NCI-H2081 (cell line): ENCODE data around the gene NT5DC4.
A peak's percentile ranks its signal among the peaks of the same experiment; 100 is the strongest.

Experiments used
- DNase-seq, 2 experiments: peaks; one replicate each; lab custom pipeline; 2025; lab: John Stamatoyannopoulos, UW

Gene NT5DC4

DNA sequence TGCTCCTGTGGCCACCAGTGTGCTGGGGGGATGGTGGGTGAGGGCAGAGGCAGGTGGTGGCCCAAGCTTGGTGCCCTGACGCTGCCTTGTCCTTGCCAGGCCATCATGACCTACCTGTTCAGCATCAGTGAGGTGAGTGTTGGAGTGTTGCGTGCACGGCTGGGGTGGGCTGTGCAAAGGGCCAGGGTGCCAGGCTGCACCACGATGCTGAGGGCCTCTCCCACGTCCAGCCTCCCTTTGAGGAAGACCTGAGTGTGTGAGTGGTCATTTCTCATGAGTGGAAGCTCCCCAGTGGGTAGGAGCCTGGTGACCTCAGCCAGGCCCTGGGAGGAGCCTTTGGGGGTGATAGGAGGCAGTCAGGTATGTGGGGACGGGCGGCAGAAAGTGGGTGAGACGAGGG lies 3.2 kb downstream of the NT5DC4 start:
- DNase-seq = no peak

DNA sequence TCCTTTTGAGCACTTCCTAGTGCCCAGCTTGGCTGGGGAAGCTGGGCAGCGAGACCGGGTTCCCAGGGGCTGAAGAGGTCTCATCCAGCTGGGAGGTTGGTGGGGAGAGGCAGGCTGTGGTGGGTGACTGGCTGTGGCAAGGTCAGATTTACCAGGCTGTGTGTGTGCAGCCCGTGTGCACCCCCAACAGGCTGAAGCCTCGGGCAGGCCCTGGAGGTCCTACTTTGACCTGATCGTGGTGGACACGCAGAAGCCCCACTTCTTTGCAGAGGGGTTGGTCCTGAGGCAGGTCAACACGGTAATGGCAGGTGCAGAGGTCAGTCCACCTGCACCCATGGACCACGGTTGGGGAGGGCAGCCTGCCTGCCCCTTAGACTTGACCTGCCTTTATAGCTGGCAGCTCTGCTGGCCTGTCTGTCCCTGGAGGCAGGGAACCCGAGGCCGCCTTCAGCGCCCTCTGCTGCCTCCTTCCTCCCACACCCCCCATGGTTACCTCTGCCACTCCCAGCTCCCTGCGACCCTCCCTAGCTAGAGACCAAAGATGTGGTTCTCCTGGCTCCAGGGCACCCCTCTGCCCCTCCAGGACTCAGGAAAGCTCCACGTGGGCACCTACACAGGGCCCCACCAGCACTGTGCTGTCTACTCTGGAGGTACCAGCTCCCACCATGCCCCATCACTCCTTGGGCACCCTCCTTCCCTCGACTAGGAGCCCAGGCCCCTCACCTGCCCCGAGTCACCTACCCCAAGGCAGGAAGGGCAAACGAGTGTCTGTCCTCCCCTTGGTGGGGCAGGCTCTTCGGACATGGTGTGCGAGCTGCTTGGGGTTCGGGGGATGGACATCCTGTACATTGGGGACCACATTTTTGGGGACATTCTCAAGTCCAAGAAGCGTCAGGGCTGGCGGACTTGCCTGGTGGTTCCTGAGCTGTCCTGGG lies 4.0 kb downstream of the NT5DC4 start:
- DNase-seq = no peak

DNA sequence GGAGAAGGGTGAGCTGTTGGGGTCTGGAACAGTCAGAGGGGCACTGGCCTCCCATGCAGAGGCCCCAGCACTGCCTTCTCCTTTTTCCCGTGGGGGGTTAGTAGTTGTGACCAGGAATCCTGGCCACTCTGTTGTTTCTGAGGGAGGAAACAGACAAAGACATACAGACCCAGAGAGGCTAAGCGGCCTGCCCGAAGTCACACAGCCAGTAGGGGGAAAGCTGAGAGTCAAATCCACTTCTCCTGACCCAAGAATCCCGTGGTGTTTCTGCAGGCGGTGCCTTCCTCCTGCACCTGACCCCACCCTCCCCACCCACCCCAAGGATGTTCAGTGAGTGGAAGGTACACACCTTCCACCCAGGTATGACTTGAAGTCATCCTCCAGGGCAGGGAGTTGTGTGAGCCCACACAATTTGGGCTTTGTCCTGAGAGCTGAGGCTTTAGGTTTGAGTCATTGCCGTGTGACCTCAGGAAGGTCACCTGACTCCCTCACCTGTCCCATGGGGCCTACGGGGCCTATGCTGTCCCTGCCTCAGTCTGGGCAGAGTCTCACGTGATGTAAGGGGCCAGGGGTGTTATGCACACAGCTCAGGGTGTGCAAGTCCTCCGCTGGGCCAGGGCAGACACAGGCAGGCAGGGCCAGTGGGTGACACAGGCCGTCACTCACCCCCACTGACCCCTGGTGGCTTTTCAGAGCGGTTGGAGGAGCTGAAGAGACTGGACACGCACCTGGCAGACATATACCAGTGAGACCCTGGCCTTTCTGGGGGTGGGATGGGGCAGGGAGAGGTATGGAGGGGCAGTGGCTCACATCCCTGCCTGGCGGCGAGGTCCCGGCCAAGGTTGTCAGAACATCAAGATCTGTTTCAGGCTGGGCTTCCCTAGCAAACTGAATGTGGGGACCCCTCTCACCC lies 5.0 kb downstream of the NT5DC4 start:
- DNase-seq = no peak

DNA sequence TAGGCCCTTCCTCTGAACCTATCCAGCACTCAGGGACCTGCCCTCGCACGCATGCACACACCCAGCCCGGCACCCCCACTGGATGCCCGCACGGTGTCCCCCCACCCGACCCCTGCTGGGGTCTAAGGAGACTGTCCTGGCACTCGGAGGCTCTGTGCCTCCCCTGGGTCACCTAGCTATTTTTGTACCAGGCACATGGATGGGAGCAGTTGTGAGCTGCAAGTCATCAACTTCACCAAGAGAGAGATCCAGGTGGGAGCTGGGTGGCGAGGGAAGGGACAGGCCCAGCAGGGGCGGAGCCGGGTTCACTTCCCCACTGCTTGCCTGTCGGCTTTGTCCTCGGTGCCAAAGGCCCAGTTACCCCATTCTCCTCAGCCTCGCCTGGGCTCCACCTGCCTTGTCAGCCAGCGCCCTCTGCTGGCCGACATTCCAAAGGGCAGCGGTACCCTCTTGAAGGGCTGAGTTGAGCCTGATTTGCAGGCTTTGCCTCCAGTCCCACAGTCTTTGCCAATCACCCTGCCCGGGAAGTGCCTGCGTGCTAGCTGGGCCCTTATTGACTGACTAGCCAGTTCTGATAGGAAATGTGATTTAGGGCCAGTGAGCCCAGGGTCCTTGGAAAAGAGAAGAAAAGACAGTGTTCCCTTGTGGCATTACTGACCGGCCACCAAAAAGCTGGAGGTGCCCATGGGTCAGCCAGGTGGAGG lies 5.8 kb downstream of the NT5DC4 start:
- peak; percentile 86 to 89 for DNase-seq

DNA sequence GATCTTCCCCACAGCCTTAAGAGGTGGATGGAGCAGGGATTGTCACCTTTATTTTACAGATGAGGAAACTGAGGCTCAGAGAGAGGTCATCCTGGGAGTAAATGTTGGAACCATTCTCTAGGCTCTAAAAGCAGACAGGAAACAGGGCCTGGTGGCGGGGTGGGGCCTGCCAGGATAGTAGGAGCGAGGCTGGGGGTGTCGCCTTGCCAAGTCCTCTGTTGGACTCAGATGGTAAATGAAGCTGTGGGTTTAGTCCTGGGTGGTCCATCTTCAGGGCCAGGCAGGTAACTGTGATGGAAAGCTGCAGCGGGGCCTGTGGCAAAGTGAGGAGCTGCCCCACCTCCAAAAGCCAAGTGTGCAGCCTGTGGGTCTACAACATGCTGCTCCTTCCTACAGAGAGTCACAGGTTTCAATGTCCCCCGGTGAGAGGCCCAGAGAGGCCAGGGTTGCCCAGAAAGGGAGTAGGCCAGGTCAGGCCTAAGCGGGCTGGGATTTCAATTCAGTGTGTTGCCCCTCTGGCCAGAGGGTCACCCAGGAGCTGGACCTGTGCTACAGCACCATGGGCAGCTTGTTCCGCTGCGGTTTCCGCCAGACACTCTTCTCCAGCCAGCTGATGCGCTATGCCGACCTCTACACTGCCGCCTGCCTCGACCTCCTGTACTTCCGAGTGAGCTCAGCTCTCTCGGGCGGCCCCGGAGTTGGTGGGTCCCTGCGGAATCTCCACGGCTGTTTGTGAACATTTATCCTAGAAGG lies 6.6 kb downstream of the NT5DC4 start:
- no peak for DNase-seq

DNA sequence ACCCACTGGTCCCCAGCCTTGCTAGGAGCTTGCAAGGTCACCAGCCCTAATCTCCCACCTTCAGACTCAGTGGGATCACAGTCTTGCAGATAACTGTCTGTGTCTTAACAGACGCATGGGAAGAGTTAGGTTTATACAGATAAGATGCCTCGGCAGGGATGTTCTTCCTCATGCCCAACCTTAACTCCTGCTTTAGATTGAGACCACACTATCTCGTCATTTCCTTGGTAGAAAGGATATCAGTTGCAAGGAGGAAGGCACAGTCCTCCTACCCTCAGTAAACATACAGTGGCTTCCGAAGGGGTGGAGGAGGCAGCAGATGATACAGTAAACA lies 7.2 kb downstream of the NT5DC4 start:
- no peak for DNase-seq

DNA sequence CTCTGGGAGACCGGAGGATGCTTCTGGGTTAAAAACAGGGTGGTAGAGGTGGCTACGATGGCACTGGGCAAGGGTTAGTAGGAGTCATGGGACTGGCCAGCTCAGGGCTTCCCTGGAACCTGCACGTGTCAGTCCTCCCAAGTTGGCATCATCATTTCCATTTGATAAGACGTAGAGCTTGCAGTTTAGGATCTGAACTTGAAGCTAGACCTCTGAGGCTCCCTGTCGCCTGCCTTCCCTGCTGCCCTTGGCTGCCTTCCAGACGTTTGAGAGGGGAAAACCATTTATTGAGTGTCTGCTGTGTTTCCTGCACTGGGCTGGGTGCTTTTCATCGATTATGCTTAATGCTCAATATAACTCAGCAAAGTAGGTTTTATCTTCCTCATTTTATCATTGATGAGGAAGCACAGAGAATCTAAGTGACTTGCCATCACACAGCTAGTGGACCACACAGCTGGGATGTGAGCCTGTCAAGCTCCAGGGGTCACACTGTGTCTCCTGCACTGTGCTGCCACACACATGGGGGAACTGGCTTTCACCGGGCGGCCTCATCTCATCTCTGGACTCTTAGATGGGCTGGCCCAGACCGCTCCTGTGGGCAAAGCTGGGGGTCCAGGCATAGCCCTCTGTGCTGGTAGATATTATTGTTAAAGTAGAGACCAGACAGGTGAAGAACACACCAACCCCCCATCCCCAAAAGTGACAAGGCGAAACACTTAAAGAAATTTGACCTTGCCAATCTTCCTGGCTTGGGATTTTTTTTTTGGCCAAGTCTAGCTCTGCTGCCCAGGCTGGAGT lies 7.8 kb downstream of the NT5DC4 start:
- DNase-seq = peak in 1 of 2 experiments; percentile 17

DNA sequence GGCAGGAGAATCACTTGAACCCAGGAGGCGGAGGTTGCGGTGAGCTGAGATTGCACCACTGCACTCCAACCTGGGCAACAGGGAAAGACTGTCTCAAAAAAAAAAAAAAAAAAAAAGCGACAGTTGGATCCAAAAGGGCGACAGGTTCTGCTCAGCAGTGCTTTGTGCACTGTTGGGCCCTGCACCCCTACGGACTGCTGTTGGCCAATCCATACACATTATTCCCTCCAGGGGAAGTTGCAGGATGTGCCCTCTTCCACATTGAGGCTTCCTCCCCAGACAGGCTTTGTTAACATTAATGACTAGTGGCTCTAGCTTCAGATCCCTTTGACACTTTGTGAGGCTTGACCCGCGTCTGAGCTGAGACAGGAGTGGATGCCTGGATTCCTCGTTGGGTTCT lies 9.4 kb downstream of the NT5DC4 start:
- DNase-seq = no peak

DNA sequence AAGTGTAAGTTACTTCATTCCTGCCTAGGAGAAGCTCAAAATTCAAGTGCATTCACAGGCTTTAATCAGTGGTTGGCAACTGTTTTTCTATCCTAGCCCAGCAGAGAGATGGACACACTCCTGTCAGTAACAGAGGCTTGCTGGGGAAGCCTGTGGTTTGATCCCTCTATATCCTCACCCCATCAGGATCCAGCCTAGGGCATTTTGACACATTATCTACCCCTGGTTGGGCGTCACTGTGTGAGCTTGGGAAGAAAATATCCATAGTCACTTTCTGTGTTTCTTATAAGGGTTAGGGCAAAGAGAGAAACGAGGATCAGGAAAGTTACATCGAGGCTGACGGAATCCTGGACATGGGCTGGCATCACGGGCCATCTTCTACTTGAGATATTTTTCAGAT lies 10.0 kb downstream of the NT5DC4 start:
- no peak for DNase-seq

DNA sequence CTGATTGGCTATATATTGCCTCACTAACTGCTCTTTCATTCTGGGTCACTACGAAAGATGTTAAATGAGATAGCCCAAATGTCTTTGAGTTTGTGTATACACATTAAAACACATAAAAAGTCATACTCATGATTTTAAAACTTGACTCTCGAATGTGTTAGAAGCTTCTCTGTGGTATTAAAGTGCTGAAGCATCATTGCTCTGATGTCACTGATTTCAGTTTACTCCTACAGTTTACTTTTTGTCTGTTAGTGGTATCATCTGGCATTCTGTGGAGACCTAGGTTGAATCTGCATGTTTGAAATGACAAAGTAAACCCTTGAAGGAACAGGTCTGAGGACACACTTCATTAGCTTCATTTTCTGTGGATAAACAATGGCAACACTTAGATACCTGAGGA lies 10.7 kb downstream of the NT5DC4 start:
- DNase-seq = no peak

DNA sequence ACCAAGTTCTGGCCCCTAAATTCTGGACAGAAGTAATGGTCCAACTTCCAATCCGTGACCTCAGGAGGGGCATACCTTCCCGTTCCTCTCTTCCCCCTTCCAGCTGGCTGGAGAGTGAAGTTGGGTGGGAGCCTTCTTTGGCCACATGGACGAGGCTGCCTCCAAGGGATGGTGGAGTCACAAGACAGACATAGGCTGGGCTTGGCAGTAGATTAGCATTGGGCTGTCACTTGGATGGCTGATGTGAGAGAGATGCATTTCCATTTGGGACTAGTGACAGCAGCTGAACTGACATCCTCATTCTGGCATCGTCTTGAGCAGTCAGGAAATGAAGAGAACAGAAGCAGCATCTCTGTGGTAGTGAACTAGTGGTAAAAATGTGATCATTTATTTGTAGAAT lies 12.6 kb downstream of the NT5DC4 start:
- no peak for DNase-seq

DNA sequence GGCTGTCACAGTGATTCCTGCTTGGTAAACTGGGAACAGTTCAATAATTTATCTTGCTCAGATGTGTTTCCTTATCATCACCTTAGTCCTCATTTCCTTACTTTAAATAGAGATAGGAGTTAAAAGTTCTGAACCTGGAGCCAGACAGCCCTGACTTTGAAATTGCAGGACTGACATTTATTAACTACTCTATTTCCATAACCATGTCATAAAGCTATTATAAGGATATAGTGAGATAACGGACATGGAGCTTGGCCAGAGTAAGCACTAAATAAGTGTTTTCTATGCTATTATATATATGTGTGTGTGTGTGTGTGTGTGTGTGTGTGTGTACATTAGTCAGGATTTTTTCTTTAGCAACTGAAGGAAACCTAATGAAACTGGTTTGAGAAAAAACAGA lies 13.1 kb downstream of the NT5DC4 start:
- no peak for DNase-seq

DNA sequence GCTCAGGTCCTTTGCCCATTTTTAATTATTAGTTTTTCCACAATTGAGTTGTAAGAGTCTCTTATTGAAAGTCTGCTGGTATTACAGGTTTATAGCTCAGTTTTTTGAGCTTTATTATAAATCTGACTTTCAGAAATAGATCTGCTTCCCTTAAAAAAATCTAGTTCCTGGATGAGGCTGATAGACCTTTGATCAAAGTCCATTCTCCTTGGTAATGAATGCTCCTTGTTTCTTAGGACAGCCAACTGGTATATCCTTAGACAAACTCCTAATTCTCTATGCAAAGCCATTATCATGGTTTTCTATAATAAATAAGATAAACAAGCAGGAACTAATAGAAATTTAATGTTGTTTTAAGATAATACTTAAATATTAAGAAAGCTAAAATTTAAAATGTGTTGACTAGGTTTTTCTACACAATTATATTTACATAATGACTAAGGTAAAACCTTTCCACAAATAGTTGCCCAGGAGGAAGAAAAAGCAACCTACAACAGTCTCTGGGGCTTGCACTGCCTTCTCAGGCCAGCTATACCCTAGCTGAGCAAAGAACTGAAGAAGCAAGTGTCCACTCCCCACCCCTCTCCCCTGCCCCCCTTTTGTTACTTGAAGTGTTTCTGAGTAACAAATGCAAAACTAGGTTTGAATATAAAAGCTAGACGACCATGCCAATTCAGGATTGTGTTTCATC lies 16.9 kb downstream of the NT5DC4 start:
- no peak for DNase-seq

DNA sequence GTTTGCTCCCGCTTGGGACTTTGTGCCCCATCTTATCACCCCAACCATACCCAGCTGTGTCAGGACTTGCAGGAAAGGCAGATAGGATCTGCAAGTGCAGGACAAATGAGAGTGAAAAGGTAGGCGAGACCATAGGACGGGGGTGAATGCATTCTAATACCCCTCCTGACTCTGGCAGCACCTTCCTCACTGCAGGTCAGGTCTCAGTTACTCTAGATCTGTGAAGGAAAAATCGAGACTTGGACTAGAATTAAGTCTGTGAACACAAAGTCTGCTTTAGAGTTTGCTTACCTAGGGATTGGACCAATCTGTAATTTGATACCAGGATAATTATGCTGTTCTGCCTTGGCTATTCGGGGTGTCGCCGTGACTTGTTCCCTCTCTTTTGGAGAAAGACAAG lies 19.7 kb downstream of the NT5DC4 start:
- DNase-seq = no peak

DNA sequence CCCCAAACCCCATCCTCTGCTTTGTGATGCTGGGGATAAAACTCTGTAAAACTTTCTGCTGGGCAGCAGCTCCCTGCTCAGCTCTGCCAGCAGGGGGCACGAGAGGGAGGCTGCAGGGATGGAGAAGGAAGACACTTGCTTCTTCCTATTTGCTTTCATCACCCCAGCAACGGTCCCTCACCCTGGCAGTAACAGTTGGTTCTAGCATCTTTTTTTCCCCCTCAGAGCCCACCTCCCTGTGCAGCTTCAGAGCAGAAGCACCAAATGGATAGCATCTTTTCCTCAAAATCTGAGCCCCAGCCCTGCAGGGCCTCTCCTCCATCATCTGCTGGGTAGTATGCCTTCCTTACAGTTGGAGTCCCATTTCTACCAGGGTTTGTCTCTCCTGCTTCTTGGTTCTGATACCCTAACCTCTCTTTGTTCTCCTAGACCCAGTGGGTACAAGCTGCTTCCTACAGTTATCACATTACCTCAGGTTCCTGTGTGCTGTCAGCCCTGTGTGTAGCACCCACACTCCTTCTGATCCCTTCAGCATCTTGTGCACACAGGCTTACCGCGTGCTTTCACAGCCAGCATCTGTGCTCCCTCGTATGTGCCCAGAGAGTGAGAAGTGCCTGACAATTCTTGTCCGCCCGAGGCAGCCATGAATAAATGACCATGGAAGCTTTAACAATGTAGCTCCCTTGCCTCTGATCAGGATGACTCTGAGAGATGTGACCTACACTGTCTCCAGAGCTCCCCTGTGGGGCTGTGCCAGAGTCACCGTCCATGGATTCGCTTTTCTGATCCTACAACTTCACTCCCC lies 29.1 kb downstream of the NT5DC4 start:
- DNase-seq = peak; percentile 39 to 43

DNA sequence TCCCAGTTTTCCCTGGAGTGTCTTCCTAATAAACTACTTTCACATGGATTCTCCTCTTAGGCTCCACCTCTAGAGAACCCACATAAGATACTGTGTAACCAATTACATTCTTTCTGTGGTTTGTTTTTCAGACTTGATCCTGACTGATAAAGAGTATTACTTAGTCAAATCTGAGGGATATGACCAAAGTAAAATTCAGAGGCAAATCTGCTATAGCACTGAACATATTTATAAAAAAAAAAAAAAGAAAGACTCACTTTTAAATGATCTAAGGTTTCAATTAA lies 29.7 kb downstream of the NT5DC4 start:
- no peak for DNase-seq

DNA sequence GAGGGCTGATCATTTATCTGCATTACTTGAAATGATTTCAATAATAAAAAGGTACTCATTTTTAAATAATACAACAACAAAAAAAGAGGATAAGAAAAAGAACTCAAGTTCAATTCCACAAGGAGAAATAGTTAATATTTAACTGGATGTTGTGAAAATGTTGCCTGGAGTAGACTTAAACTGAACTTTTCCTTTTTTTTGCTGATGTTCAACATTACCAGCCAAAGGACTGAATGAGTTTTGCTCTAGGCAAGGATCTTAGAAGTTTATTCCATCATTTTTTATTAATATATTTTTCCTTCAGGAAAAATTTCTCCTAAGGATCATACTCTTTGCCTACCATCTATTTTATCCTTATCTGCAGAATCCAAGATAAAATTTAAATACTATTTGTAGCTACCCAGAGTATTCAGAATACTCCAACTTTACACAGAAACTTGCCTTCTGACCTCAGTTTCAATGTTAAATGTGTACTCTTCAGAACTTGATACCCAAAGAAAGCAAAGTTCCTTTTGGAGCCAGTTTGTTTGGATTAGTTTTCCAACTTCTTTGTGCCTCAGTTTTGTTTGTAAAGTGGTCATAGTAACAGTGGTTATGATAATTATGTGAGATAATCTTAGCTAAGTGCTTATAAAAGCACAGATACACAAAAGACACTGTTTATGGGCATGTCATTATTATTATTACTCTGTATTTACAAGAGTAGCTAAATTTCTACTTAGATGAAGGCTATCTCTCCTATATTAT lies 30.8 kb downstream of the NT5DC4 start:
- no peak for DNase-seq

DNA sequence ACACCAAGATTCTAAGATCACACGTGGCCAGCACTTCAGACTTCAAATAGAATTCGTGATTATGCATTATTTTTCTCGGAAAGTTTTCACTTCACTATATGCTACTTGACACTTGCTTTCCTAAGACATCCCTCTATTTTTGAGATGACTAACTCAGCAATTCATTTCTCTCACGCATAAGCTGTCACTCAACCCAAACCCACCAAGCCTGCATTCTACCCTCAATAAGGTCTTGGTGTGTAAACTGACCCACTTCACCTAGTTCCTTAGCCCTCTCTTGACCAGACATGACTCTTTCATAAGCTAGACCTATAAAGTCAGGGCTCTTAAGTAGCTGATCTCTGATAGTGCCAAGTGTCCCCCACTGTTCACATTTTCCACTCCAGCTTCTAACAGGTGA lies 31.8 kb downstream of the NT5DC4 start:
- no peak for DNase-seq

DNA sequence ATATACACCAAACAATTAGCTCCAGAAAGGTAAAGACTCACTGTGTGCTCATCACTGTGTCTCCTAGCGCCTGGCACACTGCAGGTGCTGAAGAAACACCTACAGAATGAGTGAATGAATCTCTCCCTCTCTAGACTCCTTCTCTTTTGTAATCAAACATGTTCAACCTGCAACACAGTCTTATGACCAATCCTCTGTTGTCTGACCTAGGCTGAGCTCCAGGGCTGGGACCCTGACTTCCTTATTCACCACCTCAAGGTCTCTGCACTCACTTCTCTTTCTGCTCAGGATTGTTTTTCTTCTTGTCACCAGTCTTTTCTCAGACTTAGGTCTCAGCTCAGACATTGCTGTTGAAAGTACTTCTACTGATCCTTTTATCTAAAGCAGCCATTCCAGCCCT lies 33.7 kb downstream of the NT5DC4 start:
- DNase-seq = no peak
